Cardiac fibroblast (primary cell): Measurements from ENCODE around the gene BEND5.

Experiments used
- DNase-seq, 2 donors: peaks; one replicate each; pipeline versions ENCODE4 v3.0.0 to v3.0.0-alpha.2; 2010; ENCODE audit warnings: low read depth in 2 of 2
- H3K4me3 ChIP-seq, 2 donors: replicated peaks in 1 of 2; 1 replicate in 1 of 2; 2 replicates in 1 of 2; pipeline ENCODE4 v1.5.1; 2011; ENCODE audit warnings: low read depth in 2 of 2, low read length in 2 of 2, mild to moderate bottlenecking in 2 of 2, moderate library complexity in 1 of 2
- TF ChIP-seq, protein P1 (sequence below): IDR thresholded peaks from one replicate; pipeline ENCODE4 v1.5.1; 2011; ENCODE audit warnings: low read depth, mild to moderate bottlenecking, low read length, inconsistent platforms

The BEND5 gene

DNA sequence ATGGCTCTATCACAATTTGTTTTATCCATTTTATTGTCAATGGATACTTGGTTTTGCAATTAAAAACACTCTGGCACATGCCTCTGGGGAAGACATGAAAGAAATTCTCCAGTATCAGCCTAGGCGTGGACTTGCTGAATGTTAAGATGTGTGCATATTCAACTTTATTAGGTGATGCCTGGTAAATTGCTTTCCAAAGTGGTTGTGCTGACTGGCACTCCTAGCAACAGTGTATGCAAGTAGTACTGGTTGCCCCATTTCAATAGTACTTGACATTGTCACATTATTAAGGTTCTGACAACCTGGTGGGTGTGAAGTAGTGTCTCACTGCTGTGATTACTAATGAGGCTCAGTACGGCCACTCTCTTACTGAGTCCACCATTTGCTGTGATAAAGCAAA, 48.1 kb downstream of the BEND5 start:
- TF ChIP-seq, protein P1, sequence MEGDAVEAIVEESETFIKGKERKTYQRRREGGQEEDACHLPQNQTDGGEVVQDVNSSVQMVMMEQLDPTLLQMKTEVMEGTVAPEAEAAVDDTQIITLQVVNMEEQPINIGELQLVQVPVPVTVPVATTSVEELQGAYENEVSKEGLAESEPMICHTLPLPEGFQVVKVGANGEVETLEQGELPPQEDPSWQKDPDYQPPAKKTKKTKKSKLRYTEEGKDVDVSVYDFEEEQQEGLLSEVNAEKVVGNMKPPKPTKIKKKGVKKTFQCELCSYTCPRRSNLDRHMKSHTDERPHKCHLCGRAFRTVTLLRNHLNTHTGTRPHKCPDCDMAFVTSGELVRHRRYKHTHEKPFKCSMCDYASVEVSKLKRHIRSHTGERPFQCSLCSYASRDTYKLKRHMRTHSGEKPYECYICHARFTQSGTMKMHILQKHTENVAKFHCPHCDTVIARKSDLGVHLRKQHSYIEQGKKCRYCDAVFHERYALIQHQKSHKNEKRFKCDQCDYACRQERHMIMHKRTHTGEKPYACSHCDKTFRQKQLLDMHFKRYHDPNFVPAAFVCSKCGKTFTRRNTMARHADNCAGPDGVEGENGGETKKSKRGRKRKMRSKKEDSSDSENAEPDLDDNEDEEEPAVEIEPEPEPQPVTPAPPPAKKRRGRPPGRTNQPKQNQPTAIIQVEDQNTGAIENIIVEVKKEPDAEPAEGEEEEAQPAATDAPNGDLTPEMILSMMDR = no peak
- H3K4me3 ChIP-seq = no peak overlapping the region
- DNase-seq = no peak

DNA sequence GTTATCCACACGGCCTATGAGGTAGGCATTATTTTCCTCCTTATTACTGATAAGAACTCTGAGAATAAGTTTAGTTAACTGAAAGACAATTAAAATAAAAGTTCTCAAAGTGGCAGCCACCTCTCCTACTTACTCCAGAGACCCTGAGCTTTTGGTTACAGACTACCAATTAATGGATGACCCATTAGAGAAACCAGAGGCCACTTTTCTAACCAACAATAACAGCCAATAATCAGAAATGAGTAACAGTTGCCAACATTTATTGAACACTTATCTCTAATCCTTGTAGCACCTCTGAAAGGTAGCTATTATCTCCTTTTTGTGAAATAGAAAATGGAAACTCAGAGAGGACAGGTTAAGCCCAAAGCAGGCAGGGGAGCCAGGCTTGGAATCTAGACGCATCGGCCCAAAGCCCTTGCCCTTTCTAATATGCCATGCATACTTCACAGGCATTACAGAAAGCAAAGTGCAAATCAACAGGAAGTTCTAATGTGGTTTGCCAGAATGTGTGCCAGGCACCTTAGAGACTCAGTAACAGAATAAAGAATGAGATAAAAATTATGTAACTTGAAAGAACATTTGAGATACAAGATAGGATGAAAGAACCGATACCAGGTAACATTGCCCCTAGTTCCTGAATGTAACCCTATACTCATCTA, 50.0 kb downstream of the BEND5 start:
- TF ChIP-seq, protein P1 = no peak
- H3K4me3 ChIP-seq = no peak overlapping the region
- no peak for DNase-seq

DNA sequence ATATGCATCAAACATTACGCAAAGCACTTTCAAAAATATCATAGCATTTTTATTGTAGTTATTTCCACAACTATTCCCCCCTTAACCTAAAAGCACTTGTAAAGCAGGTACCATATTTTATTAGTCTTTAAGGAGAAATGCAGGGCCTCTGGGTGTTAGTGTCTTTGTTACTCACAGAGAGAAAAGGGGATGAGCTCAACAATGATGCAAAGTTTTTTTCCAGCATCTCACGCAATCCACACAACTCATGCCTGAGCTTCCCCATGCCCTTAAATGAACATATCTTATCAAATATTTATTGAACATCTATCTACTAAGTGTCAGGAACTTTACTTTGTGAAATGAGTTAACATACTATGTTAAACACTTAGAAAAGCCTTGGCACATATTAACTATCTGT, 50.6 kb downstream of the BEND5 start:
- no peak for DNase-seq
- TF ChIP-seq, protein P1 = no peak
- no peak overlapping the region for H3K4me3 ChIP-seq

DNA sequence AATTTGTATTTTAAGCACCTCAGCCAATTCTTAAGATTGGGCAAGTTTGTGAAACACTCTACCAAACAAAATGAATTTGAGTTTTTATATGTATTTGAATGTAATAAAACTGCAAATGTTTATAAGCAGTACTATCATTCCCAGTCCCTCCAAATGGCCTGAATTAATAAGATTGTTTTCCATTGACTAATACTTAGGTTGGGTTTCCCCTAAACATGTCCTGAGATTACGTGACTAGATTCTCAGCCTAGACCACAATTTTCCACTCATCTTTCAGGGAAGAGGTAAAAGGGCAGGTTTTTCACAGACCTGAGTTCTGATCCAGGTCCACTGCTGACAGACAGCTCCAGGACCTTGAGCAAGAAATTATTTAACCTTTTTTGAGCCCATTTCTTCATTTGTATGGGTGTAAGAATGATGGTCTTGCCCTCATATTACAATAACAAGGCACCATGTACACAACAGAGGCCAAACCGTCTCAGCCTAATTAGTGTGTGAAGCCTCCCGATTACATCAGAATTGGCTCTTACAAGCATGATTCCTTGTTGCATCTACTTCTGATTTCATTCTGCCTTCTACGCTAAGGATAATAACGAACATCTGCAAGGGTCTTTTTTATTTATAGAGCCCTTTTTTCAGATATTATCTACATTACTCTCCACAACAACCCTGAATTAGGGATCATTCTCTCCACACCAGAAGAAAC, 51.2 kb downstream of the BEND5 start:
- DNase-seq = no peak
- TF ChIP-seq, protein P1 = no peak
- H3K4me3 ChIP-seq = no peak overlapping the region

DNA sequence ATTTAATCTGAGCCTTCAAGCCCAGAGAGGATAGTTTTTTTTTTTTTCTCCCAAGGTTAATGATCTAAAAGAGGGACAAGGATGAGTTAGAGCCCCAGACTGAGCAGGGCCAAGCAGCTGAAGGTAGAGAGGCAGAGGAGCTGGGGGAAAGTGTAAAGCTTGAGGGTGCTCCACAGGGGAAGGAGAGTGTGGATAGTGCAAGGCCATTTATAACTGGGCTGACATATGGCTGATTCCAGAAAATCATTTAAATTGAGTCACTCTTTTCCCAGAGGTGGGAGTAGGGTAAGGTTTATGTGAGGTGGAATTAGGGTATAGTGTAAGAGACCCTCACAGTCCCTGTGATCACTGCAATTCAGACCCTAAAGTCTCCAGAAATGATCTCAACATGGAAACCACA, 55.8 kb downstream of the BEND5 start:
- TF ChIP-seq, protein P1 = no peak
- no peak overlapping the region for H3K4me3 ChIP-seq

DNA sequence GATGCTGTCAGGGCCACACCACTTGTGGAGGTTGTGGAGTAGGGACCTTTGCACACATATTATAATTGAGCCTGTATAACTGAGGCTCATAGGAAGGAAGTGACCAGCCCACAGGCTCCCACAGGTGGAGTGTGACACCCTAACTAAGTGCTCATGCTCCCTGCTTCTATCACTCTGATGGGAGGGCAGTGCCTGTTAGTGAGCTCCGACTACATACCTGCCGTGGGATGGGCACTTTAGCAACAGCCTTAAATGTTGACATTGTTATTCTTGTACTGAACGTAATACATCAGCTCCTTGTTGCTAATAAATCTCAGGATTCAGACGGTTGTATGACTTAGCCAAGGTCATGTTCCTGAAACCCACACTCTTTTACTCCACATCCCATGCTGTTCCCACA, 58.0 kb downstream of the BEND5 start:
- DNase-seq = no peak
- no peak overlapping the region for H3K4me3 ChIP-seq
- TF ChIP-seq, protein P1 = no peak

More for the DNA sequence above, 55.8 kb downstream of the BEND5 start:
- DNase-seq = no peak
